Spleen (tissue), 11 donors: ENCODE data around the gene APOBEC3F. TPM values are rescaled to one million over a fixed set of nuclear protein-coding genes. Genes with fewer than 3 reads are reported as not detected.

ENCODE experiments used
- DNase-seq: peaks from one replicate; pipeline ENCODE4 v3.0.0-alpha.2; 2020
- H3K27ac ChIP-seq, 8 donors: fragments of 200-600 bp; sonication (generic) in 7 of 8; 1 replicate in 4 of 8; 2 replicates in 4 of 8; pipeline versions ENCODE4 v1.5.0 to v1.8.0; 2016 to 2021; ENCODE audit warnings: inconsistent platforms in 4 of 8, mild to moderate bottlenecking in 4 of 8, moderate library complexity in 1 of 8
- H3K27me3 ChIP-seq, 7 donors: fragments of 200-600 bp; sonication (generic) in 6 of 7; replicated peaks in 1 of 7; 1 replicate in 4 of 7; 2 replicates in 3 of 7; pipeline versions ENCODE4 v1.5.0 to v1.8.0; 2016 to 2021; ENCODE audit warnings: inconsistent platforms in 3 of 7, mild to moderate bottlenecking in 1 of 7
- H3K36me3 ChIP-seq, 6 donors: fragments of 200-600 bp; sonication (generic) in 5 of 6; 1 replicate in 4 of 6; 2 replicates in 2 of 6; pipeline versions ENCODE4 v1.5.0 to v1.8.0; 2016 to 2021; ENCODE audit warnings: inconsistent platforms in 2 of 6
- H3K4me1 ChIP-seq, 6 donors: fragments of 200-600 bp; sonication (generic) in 5 of 6; 1 replicate in 3 of 6; 2 replicates in 3 of 6; pipeline versions ENCODE4 v1.5.0 to v1.8.0; 2016 to 2021; ENCODE audit warnings: inconsistent platforms in 3 of 6
- H3K4me3 ChIP-seq, 8 donors: fragments of 200-600 bp; sonication (generic) in 7 of 8; 1 replicate in 4 of 8; 2 replicates in 4 of 8; pipeline versions ENCODE4 v1.5.0 to v1.8.0; 2016 to 2021; ENCODE audit warnings: inconsistent platforms in 4 of 8, mild to moderate bottlenecking in 4 of 8, moderate library complexity in 2 of 8
- H3K9me3 ChIP-seq, 8 donors: fragments of 200-600 bp; sonication (generic) in 7 of 8; 1 replicate in 4 of 8; 2 replicates in 4 of 8; pipeline versions ENCODE4 v1.5.0 to v1.8.0; 2016 to 2021; ENCODE audit warnings: inconsistent platforms in 4 of 8
- POLR2A ChIP-seq, 3 donors: fragments of 450-650 bp; IDR thresholded peaks; one replicate each; pipeline ENCODE4 v1.5.1; 2017; ENCODE audit warnings: antibody characterized with exemption in 3 of 3, mild to moderate bottlenecking in 1 of 3
- POLR2AphosphoS5 ChIP-seq, 3 donors: sonication (generic); formaldehyde crosslinking; IDR thresholded peaks; one replicate each; pipeline ENCODE4 v1.5.1; 2017; ENCODE audit warnings: antibody characterized with exemption in 3 of 3
- WGBS, 5 donors: extraction: QIAGEN DNeasy Blood & Tissue Kit in 3 of 5; methylation state at CpG; one replicate each; pipeline versions ENCODE4 v1.1.5 to v1.1.7; 2013 to 2018; 5-methylcytosine and 5-hydroxymethylcytosine counted together
- intact Hi-C: fragments of 100-400 bp; cut with DNase I; formaldehyde crosslinking; loops from one replicate; pipeline ENCODE4 v1.15.0; 2023; ENCODE audit warnings: low total_unique reads
- polyA plus RNA-seq, 3 donors: library from polyadenylated mRNA; stranded (reverse); fragments of 200-250 nt; gene quantifications; one replicate each; pipeline ENCODE4 v1.2.1, GENCODE V29; 2013
- total RNA-seq, 7 donors: library from RNA; depleted of rRNA in 3 of 7; stranded (reverse); fragments of >200 nt in 3 of 7; fragmentation: NEBNext Ultra II Directional in 4 of 7; extraction: Animal tissue kit (Norgen Biotek cat#: 25700) in 4 of 7; gene quantifications; one replicate each; pipeline versions ENCODE4 v1.1.0 to v1.2.1, GENCODE V29; 2016 to 2021
- TF ChIP-seq, protein P1 (sequence below), 11 experiments: fragments of 200-600 bp in 7 of 11; fragments of 450-650 bp in 4 of 11; sonication (generic) in 4 of 11; IDR thresholded peaks in 8 of 11; conservative IDR thresholded peaks in 3 of 11; 1 replicate in 7 of 11; 2 replicates in 4 of 11; pipeline versions ENCODE4 v1.4.0 to v1.8.0; 2016 to 2021; ENCODE audit warnings: antibody characterized with exemption in 11 of 11, inconsistent platforms in 4 of 11, mild to moderate bottlenecking in 1 of 11
- donor health status: healthy with polysubstance abuse.
- donor health status: DM: no; HTN: no; CAD: no; lungs with moderate emphysema.
- donor health status: DM: no; HTN: no; CAD: no.
- donor health status: Bipolar disorder and iron deficiency.
- donor health status: healthy.
- donor health status: DM: no; HTN: no; CAD: no.
- donor health status: DM: yes; HTN: yes; CAD: no.

APOBEC3F gene
- total and polyA plus RNA-seq, 10 donors, result 5.4 to 31.5 (median 15.7) TPM

DNA sequence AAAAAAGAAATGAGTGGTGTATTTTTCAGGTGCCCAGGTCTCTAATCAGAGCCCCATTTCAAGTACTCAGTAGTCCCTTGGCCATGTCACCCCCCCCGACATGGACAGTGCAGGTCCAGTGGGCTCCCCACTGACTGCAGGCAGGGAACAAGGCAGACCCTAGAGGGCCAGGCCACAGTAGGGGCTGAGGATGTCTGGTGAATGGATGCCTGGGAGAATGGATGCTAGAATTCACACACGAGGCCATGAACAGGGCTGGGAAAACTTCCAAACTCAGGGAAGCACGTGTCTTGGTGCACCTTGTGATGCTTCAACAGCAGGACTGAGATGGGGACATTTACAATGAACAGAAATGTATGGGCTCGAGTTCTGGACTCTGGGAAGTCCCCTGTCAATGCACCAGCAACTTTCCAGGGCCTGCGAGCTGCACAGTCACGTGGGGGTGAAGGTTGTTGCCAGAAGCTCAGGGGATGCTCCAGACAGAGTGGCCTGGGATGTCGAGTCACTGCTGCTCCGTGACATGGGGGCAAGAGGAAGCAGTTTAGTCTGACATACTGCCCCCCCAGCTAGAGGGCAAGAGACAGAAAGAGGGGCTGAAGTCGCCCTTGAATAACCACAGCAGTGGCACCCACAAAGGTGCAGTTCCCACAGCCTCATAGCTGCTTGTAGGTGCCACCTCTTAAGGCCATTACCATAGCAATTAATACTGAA is 39.5 kb downstream of the APOBEC3F start:
- H3K27me3 ChIP-seq, result no peaks in the 10 kb centered on the region
- no peak for TF ChIP-seq POLR2AphosphoS5 (IDR thresholded peaks at IDR 0.05)
- TF ChIP-seq, protein P1, sequence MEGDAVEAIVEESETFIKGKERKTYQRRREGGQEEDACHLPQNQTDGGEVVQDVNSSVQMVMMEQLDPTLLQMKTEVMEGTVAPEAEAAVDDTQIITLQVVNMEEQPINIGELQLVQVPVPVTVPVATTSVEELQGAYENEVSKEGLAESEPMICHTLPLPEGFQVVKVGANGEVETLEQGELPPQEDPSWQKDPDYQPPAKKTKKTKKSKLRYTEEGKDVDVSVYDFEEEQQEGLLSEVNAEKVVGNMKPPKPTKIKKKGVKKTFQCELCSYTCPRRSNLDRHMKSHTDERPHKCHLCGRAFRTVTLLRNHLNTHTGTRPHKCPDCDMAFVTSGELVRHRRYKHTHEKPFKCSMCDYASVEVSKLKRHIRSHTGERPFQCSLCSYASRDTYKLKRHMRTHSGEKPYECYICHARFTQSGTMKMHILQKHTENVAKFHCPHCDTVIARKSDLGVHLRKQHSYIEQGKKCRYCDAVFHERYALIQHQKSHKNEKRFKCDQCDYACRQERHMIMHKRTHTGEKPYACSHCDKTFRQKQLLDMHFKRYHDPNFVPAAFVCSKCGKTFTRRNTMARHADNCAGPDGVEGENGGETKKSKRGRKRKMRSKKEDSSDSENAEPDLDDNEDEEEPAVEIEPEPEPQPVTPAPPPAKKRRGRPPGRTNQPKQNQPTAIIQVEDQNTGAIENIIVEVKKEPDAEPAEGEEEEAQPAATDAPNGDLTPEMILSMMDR (IDR thresholded peaks at IDR 0.05 in 8 of 11, conservative IDR thresholded peaks at IDR 0.05 in 3 of 11), result no peak
- no peak for TF ChIP-seq POLR2A (IDR thresholded peaks at IDR 0.05)
- intact Hi-C loops, result no loop called here
- H3K9me3 ChIP-seq, result no peaks in the 10 kb centered on the region
- peak; percentile 77 for DNase-seq
- peak overlapping the region in 4 of 8 donors; percentile 12 to 91 (median 62) for H3K27ac ChIP-seq
- WGBS, 5 donors, result 53 to 67% (median 60%) methylated on average over 9 of the region's 9 CpGs
- H3K36me3 ChIP-seq, result peaks cover 0 to 63% (median 24%) of the 10 kb centered on the region in 6 donors
- peak overlapping the region in 1 of 8 donors; percentile 27 for H3K4me3 ChIP-seq
- peaks cover 20 to 83% (median 58%) of the 10 kb centered on the region in 6 donors for H3K4me1 ChIP-seq

DNA sequence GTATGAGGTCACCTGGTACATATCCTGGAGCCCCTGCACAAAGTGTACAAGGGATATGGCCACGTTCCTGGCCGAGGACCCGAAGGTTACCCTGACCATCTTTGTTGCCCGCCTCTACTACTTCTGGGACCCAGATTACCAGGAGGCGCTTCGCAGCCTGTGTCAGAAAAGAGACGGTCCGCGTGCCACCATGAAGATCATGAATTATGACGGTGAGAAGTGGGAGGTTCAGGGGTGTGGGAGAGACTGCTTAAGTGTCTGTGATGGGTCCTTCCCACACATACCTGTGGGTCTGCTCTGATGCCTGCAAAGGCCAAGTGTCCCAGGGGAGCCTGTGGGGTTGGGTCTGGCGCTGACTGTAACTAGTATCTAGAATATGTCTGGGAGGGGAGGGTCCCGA is 40.4 kb downstream of the APOBEC3F start:
- TF ChIP-seq, protein P1 (IDR thresholded peaks at IDR 0.05 in 8 of 11, conservative IDR thresholded peaks at IDR 0.05 in 3 of 11), result no peak
- TF ChIP-seq POLR2AphosphoS5 (IDR thresholded peaks at IDR 0.05), result no peak
- TF ChIP-seq POLR2A (IDR thresholded peaks at IDR 0.05), result no peak
- Histone ChIP-seq H3K27me3 (no peaks in the 10 kb centered on the region), H3K4me1 (peaks cover 20 to 86% (median 58%) of the 10 kb centered on the region in 6 donors), H3K4me3 (peak overlapping the region in 1 of 8 donors; percentile 27), H3K27ac (peak overlapping the region in 3 of 8 donors; percentile 46 to 91 (median 78)), H3K36me3 (peaks cover 0 to 64% (median 25%) of the 10 kb centered on the region in 6 donors), H3K9me3 (no peaks in the 10 kb centered on the region)
- 82 to 91% (median 89%) methylated on average over 12 of the region's 12 CpGs for WGBS, 5 donors
- peak; percentile 51 for DNase-seq
- intact Hi-C loops, result no loop called here

DNA sequence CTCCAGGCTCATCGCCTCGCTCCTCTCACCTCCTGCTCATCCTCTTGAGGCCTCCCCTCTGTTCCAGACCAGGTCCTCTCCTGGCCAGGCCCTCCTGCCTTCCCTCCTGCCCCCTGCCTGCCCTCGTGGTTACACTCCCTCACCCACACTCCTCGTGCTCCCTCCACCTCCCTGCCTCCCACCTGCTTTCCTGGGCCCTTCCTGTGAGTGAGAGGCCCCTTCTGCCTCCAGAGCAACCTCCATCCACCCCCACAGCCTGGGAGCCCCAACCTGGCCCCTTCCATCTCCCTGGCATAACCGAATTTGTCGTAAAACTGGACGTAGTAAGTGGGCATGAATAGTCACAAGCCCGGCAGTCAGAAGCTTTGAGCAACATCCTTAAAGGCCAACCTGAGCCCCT is 40.9 kb downstream of the APOBEC3F start:
- peaks cover 20 to 85% (median 52%) of the 10 kb centered on the region in 6 donors for H3K4me1 ChIP-seq
- no peaks in the 10 kb centered on the region for H3K27me3 ChIP-seq
- TF ChIP-seq POLR2AphosphoS5 (IDR thresholded peaks at IDR 0.05), result no peak
- TF ChIP-seq, protein P1 (IDR thresholded peaks at IDR 0.05 in 8 of 11, conservative IDR thresholded peaks at IDR 0.05 in 3 of 11), result no peak
- TF ChIP-seq POLR2A (IDR thresholded peaks at IDR 0.05), result no peak
- 73 to 84% (median 81%) methylated on average over 8 of the region's 8 CpGs for WGBS, 5 donors
- DNase-seq, result peak; percentile 36
- intact Hi-C loops, result no loop called here
- peaks cover 0 to 70% (median 27%) of the 10 kb centered on the region in 6 donors for H3K36me3 ChIP-seq
- H3K27ac ChIP-seq, result peak overlapping the region in 3 of 8 donors; percentile 33 to 78 (median 46)
- H3K9me3 ChIP-seq, result no peaks in the 10 kb centered on the region
- no peak overlapping the region for H3K4me3 ChIP-seq
